Measurements from ENCODE around the gene LRRC25. TPM values are rescaled to one million over a fixed set of nuclear protein-coding genes. Genes with fewer than 3 reads are reported as not detected.

Gene LRRC25
- total RNA-seq, 1 experiment from 2014 or later = not detected

DNA sequence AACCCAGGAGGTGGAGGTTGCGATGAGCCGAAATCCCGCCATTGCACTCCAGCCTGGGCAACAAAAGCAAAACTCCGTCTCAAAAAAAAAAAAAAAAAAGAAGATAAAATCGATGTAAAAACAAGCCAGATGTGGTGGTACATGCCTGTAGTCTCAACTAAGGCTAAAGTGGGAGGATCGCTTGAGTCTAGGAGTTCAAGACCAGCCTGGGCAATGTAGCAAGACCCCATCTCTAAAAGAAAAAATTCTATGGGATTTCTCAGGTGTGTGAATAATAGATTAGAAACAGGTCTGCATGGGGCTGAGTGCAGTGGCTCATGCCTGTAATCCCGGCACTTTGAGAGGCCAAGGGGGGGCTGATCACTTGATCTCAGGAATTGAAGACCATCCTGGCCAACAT, 45.9 kb downstream of the LRRC25 start:
- Histone ChIP-seq H4K20me1 (ENCODE audit: control insufficient read depth, insufficient read depth, insufficient read length) (no peaks in the 10 kb centered on the region), H3K4me2 (ENCODE audit: insufficient read depth, insufficient read length, low read length) (no peak overlapping the region), H3K23me2 (ENCODE audit: insufficient read length, low read depth, low read length, poor library complexity, severe bottlenecking) (no peaks in the 10 kb centered on the region), H3K79me2 (ENCODE audit: insufficient read depth, low read length) (no peaks in the 10 kb centered on the region), H3K14ac (ENCODE audit: insufficient read depth, low read length) (no peak overlapping the region), H3T11ph (ENCODE audit: low read length) (no peak overlapping the region), H3K9me3 (ENCODE audit: control insufficient read depth, low read depth, low read length) (no peaks in the 10 kb centered on the region), H3K27ac (ENCODE audit: insufficient read length, low read depth, low read length) (no peak overlapping the region), H2BK20ac (ENCODE audit: low read depth, low read length, poor library complexity, severe bottlenecking) (no peak overlapping the region), H2AK5ac (ENCODE audit: insufficient read length, low read length) (no peak overlapping the region), H3K9ac (ENCODE audit: extremely low read depth, insufficient read length, low read length) (no peak overlapping the region), H2BK15ac (ENCODE audit: low read depth, low read length) (no peak overlapping the region), H2BK5ac (ENCODE audit: insufficient read length, low read length) (no peak overlapping the region), H4K91ac (ENCODE audit: insufficient read length, low read depth, low read length) (no peak overlapping the region), H3K4me1 (ENCODE audit: insufficient read depth, low read length) (no peaks in the 10 kb centered on the region), H3K23ac (ENCODE audit: insufficient read length, low read depth, low read length) (no peak overlapping the region), H4K5ac (ENCODE audit: insufficient read length, low read depth, low read length) (no peak overlapping the region), H2BK120ac (ENCODE audit: low read depth, low read length, poor library complexity, severe bottlenecking) (no peak overlapping the region), H2AFZ (ENCODE audit: low read length) (no peak overlapping the region), H4K8ac (replicated peaks; ENCODE audit: insufficient read length, low read depth, low read length) (no peak overlapping the region), H3K27me3 (ENCODE audit: insufficient read depth, low read length) (no peaks in the 10 kb centered on the region), H3K79me1 (ENCODE audit: insufficient read depth, low read depth, low read length, poor library complexity, severe bottlenecking) (no peaks in the 10 kb centered on the region), H3K56ac (ENCODE audit: insufficient read length, low read depth, low read length) (no peak overlapping the region), H3K4ac (ENCODE audit: low read depth, low read length) (no peak overlapping the region), H2BK12ac (ENCODE audit: insufficient read length, low read depth, low read length) (no peak overlapping the region), H3K18ac (ENCODE audit: insufficient read length, low read depth, low read length) (no peak overlapping the region)
- no peak for DNase-seq
- no peaks in the 10 kb centered on the region for H3K27me3 Mint-ChIP-seq (ENCODE audit: low read depth)
- H3K36me3 Mint-ChIP-seq (ENCODE audit: insufficient read depth in 1 of 3, low read depth in 3 of 3) = peaks cover 7 to 61% (median 8%) of the 10 kb centered on the region in 3 experiments; a peak in 6 of 7 replicates
- no CpG with 5 or more reads among the region's 7 CpGs for WGBS (ENCODE audit: extremely low coverage, insufficient read length, low lambda C conversion rate)
- no peak overlapping the region for H3K27ac Mint-ChIP-seq
- H3K4me3 Mint-ChIP-seq = no peak overlapping the region
- no peaks in the 10 kb centered on the region; a peak in 2 of 5 replicates for H3K9me3 Mint-ChIP-seq
- TF ChIP-seq, protein P1, sequence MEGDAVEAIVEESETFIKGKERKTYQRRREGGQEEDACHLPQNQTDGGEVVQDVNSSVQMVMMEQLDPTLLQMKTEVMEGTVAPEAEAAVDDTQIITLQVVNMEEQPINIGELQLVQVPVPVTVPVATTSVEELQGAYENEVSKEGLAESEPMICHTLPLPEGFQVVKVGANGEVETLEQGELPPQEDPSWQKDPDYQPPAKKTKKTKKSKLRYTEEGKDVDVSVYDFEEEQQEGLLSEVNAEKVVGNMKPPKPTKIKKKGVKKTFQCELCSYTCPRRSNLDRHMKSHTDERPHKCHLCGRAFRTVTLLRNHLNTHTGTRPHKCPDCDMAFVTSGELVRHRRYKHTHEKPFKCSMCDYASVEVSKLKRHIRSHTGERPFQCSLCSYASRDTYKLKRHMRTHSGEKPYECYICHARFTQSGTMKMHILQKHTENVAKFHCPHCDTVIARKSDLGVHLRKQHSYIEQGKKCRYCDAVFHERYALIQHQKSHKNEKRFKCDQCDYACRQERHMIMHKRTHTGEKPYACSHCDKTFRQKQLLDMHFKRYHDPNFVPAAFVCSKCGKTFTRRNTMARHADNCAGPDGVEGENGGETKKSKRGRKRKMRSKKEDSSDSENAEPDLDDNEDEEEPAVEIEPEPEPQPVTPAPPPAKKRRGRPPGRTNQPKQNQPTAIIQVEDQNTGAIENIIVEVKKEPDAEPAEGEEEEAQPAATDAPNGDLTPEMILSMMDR (conservative IDR thresholded peaks at IDR 0.05) = no peak
- peaks cover 3 to 7% of the 10 kb centered on the region in 2 experiments for H3K4me1 Mint-ChIP-seq
